VCaP (cell line): ENCODE measurements around the gene ZMIZ1.

Source experiments
- H3K27ac ChIP-seq: fragments of 450-650 bp; 2 replicates; pipeline ENCODE4 v1.5.1; 2017
- TF ChIP-seq, protein P1 (sequence below): fragments of 450-650 bp; conservative IDR thresholded peaks from 2 replicates; pipeline ENCODE4 v1.5.1; 2017; ENCODE audit warnings: mild to moderate bottlenecking, moderate library complexity

The ZMIZ1 gene

GRCh38 chr10:79147306-79147705 lies 78.5 kb downstream of the ZMIZ1 start:
- TF ChIP-seq, protein P1, sequence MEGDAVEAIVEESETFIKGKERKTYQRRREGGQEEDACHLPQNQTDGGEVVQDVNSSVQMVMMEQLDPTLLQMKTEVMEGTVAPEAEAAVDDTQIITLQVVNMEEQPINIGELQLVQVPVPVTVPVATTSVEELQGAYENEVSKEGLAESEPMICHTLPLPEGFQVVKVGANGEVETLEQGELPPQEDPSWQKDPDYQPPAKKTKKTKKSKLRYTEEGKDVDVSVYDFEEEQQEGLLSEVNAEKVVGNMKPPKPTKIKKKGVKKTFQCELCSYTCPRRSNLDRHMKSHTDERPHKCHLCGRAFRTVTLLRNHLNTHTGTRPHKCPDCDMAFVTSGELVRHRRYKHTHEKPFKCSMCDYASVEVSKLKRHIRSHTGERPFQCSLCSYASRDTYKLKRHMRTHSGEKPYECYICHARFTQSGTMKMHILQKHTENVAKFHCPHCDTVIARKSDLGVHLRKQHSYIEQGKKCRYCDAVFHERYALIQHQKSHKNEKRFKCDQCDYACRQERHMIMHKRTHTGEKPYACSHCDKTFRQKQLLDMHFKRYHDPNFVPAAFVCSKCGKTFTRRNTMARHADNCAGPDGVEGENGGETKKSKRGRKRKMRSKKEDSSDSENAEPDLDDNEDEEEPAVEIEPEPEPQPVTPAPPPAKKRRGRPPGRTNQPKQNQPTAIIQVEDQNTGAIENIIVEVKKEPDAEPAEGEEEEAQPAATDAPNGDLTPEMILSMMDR = no peak
- no peak overlapping the region for H3K27ac ChIP-seq

- H3K27ac ChIP-seq = no peak overlapping the region
Measured at GRCh38 chr10:79147796-79148451, 79.2 kb downstream of the ZMIZ1 start.

GRCh38 chr10:79148452-79149344 lies 79.9 kb downstream of the ZMIZ1 start:
- TF ChIP-seq, protein P1 = no peak
- H3K27ac ChIP-seq = no peak overlapping the region

More at GRCh38 chr10:79147796-79148451, 79.2 kb downstream of the ZMIZ1 start:
- TF ChIP-seq, protein P1 = no peak

DNA sequence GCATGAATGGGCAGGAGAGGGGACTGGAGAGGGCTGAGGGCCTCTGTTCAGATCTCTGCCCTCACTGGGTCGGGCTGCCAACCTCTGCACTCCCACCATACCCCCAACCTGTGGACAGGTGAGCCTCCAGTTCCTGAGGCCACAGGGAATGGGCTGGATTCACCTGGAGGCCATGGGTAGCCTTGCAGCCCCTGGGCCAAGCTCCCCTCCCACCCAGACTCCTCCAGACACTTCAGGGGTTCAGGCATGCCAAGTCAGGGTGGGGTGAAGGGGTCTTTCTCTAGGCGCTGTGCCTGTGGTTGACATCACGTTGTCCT lies 80.5 kb downstream of the ZMIZ1 start:
- H3K27ac ChIP-seq = no peak overlapping the region
- TF ChIP-seq, protein P1 = no peak

DNA sequence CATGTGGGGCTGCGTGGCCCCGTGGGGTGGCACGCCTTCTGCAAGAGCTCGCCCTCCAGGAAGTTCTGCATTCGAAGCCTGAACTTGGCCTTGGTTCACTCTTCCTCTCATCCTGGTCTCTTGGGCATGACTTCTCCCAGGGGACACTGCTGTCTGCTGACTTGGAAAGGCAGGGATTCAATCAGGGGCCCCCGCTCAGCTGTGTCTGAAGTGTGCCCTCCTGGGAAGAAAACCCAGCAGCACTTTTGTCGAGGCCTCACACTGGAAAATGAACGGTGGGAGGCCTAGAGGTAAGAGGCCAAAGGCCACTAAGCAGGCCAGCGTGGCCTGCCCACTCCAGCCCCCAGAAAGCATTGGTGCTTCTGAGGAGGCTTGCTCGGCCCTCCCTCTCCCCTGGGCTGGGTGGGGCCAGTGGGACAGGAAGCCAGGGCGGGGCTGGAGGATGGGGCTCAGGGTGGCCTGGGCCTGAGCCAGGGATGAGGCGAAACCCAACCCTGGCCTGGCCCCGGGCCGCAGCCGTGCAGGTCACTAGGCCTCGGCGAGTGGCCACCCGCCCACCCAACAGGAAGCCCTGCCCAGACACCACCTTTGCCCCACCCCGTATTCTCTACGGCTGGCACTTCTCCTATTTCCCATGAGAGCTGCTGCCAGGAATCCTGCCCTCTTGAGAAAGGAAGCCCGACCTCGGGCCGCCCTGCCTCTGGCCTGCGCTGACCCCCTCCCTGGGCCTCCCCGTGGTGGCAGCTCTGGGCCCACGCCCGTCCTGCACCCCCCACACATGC lies 81.1 kb downstream of the ZMIZ1 start:
- TF ChIP-seq, protein P1 = no peak
- no peak overlapping the region for H3K27ac ChIP-seq

GRCh38 chr10:79150444-79150754 lies 81.6 kb downstream of the ZMIZ1 start:
- TF ChIP-seq, protein P1 = no peak
- no peak overlapping the region for H3K27ac ChIP-seq

DNA sequence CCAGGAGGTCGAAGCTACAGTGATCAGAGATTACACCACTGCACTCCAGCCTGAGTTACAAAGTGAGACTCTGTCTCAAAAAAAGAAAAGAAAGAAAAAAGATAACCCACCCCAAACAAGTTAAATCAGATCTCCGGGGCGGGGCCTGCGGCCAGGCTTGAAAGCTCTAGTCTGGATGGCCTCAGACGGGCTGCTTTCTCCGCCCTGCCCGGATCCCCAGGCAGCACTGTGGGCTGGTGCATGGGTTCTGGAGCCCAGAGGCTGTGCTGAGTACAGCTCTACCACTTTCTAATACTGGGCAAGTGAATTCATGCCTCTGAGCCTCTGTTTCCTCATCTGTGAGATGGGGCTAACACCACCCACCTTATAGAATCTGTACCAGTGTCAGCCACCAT lies 83.7 kb downstream of the ZMIZ1 start:
- TF ChIP-seq, protein P1 = no peak
- no peak overlapping the region for H3K27ac ChIP-seq
